Measurements from ENCODE around the gene CLCN2.

The CLCN2 gene

DNA sequence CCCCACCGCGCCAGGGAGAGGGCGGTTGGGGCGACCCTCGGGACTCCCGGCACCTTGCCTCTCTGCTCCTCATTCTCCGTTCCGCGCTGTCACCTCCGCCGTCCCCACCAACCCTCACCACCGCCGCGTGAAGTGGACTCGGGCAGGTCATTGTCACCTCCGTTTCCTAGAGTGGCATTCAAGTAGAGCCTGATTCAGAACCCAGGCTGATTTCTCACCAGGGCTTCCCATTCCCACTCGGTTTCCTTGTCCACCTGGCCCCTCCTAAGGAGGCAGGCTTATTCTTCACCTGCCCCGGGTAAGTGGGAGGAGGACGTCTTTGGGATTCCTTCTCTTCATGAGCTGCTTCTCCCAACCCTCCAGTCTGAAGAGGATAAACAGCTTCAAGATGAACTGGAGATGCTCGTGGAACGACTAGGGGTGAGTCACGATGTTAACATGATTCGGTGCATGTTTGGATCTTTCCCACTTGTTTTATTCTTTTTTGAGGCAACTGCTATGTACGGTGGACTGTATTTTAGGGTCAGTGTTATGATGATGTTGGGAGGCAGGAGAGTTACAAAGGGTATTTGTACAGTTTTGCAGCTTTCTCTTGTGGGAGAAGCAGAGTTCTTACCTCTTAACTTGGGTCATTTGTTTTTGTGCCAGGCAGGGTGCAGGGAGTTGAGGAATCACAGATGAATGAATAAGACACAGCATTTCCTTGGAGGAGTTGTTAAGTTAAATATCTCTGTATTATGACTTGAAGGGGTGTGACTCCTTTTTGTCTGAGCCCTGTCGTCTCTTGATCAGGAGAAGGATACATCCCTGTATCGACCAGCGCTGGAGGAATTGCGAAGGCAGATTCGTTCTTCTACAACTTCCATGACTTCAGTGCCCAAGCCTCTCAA is 61.7 kb downstream of the CLCN2 start:
- no peak for TF ChIP-seq CTCF (IDR thresholded peaks at IDR 0.05; ENCODE audit: insufficient read depth, low read length, missing control alignments)
- POLR2A ChIA-PET, result interaction anchor here (0.8 to 1.3 kb wide), 3 partner anchors 11 to 37 kb away, joined by 3 to 4 read pairs (median 4); no protein-coding TSS in a partner anchor
- CTCF ChIA-PET, result interaction anchor here (1.0 to 2.5 kb wide), 5 partner anchors 11 to 53 kb away, joined by 3 to 6 read pairs (median 5); partner anchors contain the start of gene EEF1AKMT4
- no peak for DNase-seq (ENCODE audit: low read depth, low spot score)
- peak overlapping the region; percentile 85 for H3K4me3 ChIP-seq (ENCODE audit: low read depth, low read length)

DNA sequence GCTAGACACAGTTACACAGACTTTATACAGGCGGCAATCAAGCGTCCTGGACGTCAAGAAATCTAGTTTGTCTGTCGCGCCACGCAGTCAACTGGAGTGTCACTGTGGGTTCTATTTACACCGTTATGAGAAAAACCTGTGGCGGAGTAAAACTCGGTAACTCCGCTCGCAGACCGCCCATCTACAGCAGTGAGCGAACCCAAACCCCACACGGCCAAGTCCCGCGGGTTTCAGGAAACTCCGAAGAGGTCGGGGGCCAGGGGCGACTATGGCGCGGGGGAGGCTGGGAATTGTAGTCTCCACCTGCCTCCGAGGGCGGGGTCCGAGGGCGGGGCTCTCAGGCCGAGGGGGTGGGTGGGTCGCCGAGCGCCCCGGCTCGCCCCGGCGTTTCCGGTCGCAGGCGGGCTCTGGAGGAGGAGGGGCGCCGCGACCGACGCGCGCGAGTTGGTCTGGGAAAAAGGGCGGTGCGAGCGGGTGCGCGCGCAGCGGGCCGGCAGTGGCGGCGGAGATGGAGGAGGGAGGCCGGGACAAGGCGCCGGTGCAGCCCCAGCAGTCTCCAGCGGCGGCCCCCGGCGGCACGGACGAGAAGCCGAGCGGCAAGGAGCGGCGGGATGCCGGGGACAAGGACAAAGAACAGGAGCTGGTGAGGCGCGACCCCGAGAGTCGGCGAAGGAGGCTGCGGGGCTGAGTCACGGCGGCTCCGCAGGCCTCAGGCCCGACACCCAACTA is 62.5 kb downstream of the CLCN2 start, which contains the start of gene PSMD2:
TSS of gene PSMD2 (plus strand) at position 483 of the 729 bp plus-strand sequence. CDS start at position 509, 26 bp downstream.
- no peak for TF ChIP-seq CTCF (IDR thresholded peaks at IDR 0.05; ENCODE audit: insufficient read depth, low read length, missing control alignments)
- DNase-seq (ENCODE audit: low read depth, low spot score), result peak; percentile 59
- ChIA-PET CTCF (interaction anchor here (1.2 to 2.0 kb wide), 3 partner anchors 10 to 71 kb away, joined by 3 to 5 read pairs (median 5); partner anchors contain the start of gene EEF1AKMT4), POLR2A (interaction anchor here (0.8 to 1.3 kb wide), 3 partner anchors 11 to 38 kb away, joined by 3 to 4 read pairs (median 4); no protein-coding TSS in a partner anchor)
- peak within 1 kb of the TSS; percentile 85 for H3K4me3 ChIP-seq (ENCODE audit: low read depth, low read length)

GRCh38 chr3:184296616-184297015 is 64.8 kb downstream of the CLCN2 start:
- ChIA-PET POLR2A (no interaction called here), CTCF (interaction anchor here (2.0 kb wide), 1 partner anchor 69 kb away, joined by 5 read pairs; no protein-coding TSS in a partner anchor)
- no peak overlapping the region for H3K4me3 ChIP-seq (ENCODE audit: low read depth, low read length)
- DNase-seq (ENCODE audit: low read depth, low spot score), result no peak
- no peak for TF ChIP-seq CTCF (IDR thresholded peaks at IDR 0.05; ENCODE audit: insufficient read depth, low read length, missing control alignments)

All from AG04449 (cell line).